SK-N-SH treated with all-trans-retinoic acid at 6 μM for 48 hours (cell line): Measurements from ENCODE around the gene CDC14B.

Experiments
- ATAC-seq: fragments of 200-7000 bp; cut with Tn5 transposase; 3 replicates; pipeline ENCODE4 v1.9.1; 2020; ENCODE audit warnings: mild to moderate bottlenecking, moderate library complexity
- ARNTL ChIP-seq: fragments of 450-650 bp; formaldehyde crosslinking; IDR thresholded peaks from 2 replicates; pipeline ENCODE4 v1.5.0; 2020; ENCODE audit warnings: low read depth, mild to moderate bottlenecking, moderate library complexity, borderline replicate concordance
- BACH2 ChIP-seq: fragments of 250-450 bp; sonication (Bioruptor Pico); IDR thresholded peaks from 2 replicates; pipeline ENCODE4 v1.9.0; 2021; ENCODE audit warnings: mild to moderate bottlenecking, borderline replicate concordance
- CSRNP3 ChIP-seq: fragments of 250-450 bp; sonication (Bioruptor Pico); IDR thresholded peaks from 2 replicates; pipeline ENCODE4 v1.5.1; 2021; ENCODE audit warnings: mild to moderate bottlenecking, moderate library complexity
- ESRRG ChIP-seq: fragments of 250-450 bp; sonication (Bioruptor Pico); IDR thresholded peaks from 2 replicates; pipeline ENCODE4 v1.6.1; 2021; ENCODE audit warnings: mild to moderate bottlenecking
- GLIS3 ChIP-seq: fragments of 250-450 bp; sonication (Bioruptor Pico); IDR thresholded peaks from 2 replicates; pipeline ENCODE4 v1.5.0; 2020; ENCODE audit warnings: mild to moderate bottlenecking, moderate library complexity
- ISL1 ChIP-seq: fragments of 250-450 bp; sonication (Bioruptor Pico); IDR thresholded peaks from 2 replicates; pipeline ENCODE4 v2.1.2; 2022; ENCODE audit warnings: mild to moderate bottlenecking, moderate library complexity
- OSR1 ChIP-seq: fragments of 250-450 bp; sonication (Bioruptor Pico); IDR thresholded peaks from 2 replicates; pipeline ENCODE4 v1.8.0; 2022; ENCODE audit warnings: moderate library complexity, mild to moderate bottlenecking, inconsistent platforms
- PPARA ChIP-seq: fragments of 250-450 bp; sonication (Bioruptor Pico); IDR thresholded peaks from 2 replicates; pipeline ENCODE4 v1.5.0; 2020; ENCODE audit warnings: mild to moderate bottlenecking, borderline replicate concordance
- RARB ChIP-seq: fragments of 250-450 bp; sonication (Bioruptor Pico); IDR thresholded peaks from 2 replicates; pipeline ENCODE4 v1.8.0; 2021; ENCODE audit warnings: mild to moderate bottlenecking, moderate library complexity
- SNAI2 ChIP-seq: fragments of 250-450 bp; sonication (Bioruptor Pico); IDR thresholded peaks from 2 replicates; pipeline ENCODE4 v1.5.0; 2020; ENCODE audit warnings: mild to moderate bottlenecking, moderate library complexity
- TCF4 ChIP-seq: fragments of 250-450 bp; sonication (Bioruptor Pico); IDR thresholded peaks from 2 replicates; pipeline ENCODE4 v1.8.0; 2021; ENCODE audit warnings: mild to moderate bottlenecking, moderate library complexity, borderline replicate concordance
- TOX ChIP-seq: fragments of 250-450 bp; sonication (Bioruptor Pico); IDR thresholded peaks from 2 replicates; pipeline ENCODE4 v1.8.0; 2021; ENCODE audit warnings: mild to moderate bottlenecking, moderate library complexity, borderline replicate concordance
- TSHZ2 ChIP-seq: fragments of 250-450 bp; sonication (Bioruptor Pico); IDR thresholded peaks from 2 replicates; pipeline ENCODE4 v1.5.0; 2020; ENCODE audit warnings: mild to moderate bottlenecking, moderate library complexity
- ZC3H10 ChIP-seq: fragments of 250-450 bp; sonication (Bioruptor Pico); IDR thresholded peaks from 2 replicates; pipeline ENCODE4 v1.5.1; 2021; ENCODE audit warnings: mild to moderate bottlenecking, moderate library complexity
- ZFP3 ChIP-seq: fragments of 250-450 bp; sonication (Bioruptor Pico); IDR thresholded peaks from 2 replicates; pipeline ENCODE4 v1.5.0; 2020; ENCODE audit warnings: mild to moderate bottlenecking, moderate library complexity
- ZNF565 ChIP-seq: fragments of 450-650 bp; formaldehyde crosslinking; conservative IDR thresholded peaks from 2 replicates; pipeline ENCODE4 v1.5.0; 2020; ENCODE audit warnings: low read depth, mild to moderate bottlenecking, moderate library complexity
- ZNF70 ChIP-seq: fragments of 450-650 bp; formaldehyde crosslinking; IDR thresholded peaks from 2 replicates; pipeline ENCODE4 v1.5.0; 2020; ENCODE audit warnings: mild to moderate bottlenecking, moderate library complexity
- ZNF8 ChIP-seq: fragments of 450-650 bp; formaldehyde crosslinking; IDR thresholded peaks from 2 replicates; pipeline ENCODE4 v1.5.0; 2020; ENCODE audit warnings: mild to moderate bottlenecking, moderate library complexity
- TF ChIP-seq, protein P1 (sequence below): fragments of 250-450 bp; sonication (Bioruptor Pico); IDR thresholded peaks from 2 replicates; pipeline ENCODE4 v1.8.0; 2021; ENCODE audit warnings: low read depth, mild to moderate bottlenecking, moderate library complexity, borderline replicate concordance
- TF ChIP-seq, protein P2 (sequence below): fragments of 250-450 bp; sonication (Bioruptor Pico); IDR thresholded peaks from 2 replicates; pipeline ENCODE4 v1.8.0; 2020; ENCODE audit warnings: mild to moderate bottlenecking, moderate library complexity, borderline replicate concordance

Gene CDC14B

DNA sequence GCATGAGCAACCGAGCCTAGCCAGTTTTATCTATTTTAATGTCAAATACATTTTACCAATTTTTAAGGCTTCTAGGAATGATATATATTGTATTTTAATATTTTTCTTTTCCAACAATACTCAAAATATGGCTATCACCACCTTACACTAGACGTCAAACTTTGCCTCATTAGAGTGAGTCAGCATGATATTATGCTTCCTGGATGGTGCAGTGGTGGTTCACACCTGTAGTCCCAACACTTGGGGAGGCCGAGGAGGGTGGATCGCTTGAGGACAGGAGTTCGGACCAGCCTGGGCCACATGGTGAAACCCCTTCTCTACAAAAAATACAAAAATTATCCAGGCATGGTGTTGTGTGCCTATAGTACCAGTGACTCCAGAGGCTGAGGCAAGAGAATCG is 7.3 kb upstream of the CDC14B start (continued):
- TF ChIP-seq, protein P1, sequence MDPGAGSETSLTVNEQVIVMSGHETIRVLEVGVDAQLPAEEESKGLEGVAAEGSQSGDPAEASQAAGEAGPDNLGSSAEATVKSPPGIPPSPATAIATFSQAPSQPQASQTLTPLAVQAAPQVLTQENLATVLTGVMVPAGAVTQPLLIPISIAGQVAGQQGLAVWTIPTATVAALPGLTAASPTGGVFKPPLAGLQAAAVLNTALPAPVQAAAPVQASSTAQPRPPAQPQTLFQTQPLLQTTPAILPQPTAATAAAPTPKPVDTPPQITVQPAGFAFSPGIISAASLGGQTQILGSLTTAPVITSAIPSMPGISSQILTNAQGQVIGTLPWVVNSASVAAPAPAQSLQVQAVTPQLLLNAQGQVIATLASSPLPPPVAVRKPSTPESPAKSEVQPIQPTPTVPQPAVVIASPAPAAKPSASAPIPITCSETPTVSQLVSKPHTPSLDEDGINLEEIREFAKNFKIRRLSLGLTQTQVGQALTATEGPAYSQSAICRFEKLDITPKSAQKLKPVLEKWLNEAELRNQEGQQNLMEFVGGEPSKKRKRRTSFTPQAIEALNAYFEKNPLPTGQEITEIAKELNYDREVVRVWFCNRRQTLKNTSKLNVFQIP (CRISPR knock-in tag): no peak
- no peak for TF ChIP-seq ZNF565
- TF ChIP-seq SNAI2 (CRISPR knock-in tag): no peak
- no peak for TF ChIP-seq ZNF70 (CRISPR knock-in tag)

GRCh38 chr9:96621618-96622017 is 2.0 kb upstream of the CDC14B start:
- no peak for ATAC-seq
- TF ChIP-seq GLIS3 (CRISPR knock-in tag): no peak

DNA sequence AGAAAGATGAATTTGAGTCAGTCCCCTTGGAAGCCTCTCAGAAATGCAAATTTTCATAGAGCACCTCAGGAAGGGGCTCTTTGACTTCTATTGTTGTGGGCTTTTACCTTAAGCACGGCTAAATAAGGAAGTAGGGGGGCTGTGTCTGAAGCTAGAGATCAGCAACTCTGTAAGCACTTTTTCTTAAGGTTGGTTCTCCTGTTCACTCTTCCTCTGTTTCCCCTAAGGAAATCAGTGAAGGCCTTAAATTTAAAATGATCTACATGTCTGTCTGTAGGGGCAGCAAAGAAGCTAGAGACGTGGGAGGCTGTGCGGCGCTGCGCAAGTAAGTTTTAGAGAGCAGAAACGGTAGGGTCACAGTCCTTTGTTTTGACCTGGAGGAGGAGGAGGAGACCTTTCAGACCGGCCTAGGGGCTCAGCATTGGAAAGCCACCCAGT is 1.2 kb upstream of the CDC14B start:
- ATAC-seq: no peak
- TF ChIP-seq RARB (CRISPR knock-in tag): no peak
- no peak for TF ChIP-seq ZFP3 (CRISPR knock-in tag)
- TF ChIP-seq, protein P2, sequence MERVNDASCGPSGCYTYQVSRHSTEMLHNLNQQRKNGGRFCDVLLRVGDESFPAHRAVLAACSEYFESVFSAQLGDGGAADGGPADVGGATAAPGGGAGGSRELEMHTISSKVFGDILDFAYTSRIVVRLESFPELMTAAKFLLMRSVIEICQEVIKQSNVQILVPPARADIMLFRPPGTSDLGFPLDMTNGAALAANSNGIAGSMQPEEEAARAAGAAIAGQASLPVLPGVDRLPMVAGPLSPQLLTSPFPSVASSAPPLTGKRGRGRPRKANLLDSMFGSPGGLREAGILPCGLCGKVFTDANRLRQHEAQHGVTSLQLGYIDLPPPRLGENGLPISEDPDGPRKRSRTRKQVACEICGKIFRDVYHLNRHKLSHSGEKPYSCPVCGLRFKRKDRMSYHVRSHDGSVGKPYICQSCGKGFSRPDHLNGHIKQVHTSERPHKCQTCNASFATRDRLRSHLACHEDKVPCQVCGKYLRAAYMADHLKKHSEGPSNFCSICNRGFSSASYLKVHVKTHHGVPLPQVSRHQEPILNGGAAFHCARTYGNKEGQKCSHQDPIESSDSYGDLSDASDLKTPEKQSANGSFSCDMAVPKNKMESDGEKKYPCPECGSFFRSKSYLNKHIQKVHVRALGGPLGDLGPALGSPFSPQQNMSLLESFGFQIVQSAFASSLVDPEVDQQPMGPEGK (CRISPR knock-in tag): no peak
- TF ChIP-seq OSR1: no peak
- TF ChIP-seq ISL1 (CRISPR knock-in tag): no peak
- no peak for TF ChIP-seq ZNF565
- TF ChIP-seq, protein P1 (CRISPR knock-in tag): no peak
- TF ChIP-seq SNAI2 (CRISPR knock-in tag): no peak
- TF ChIP-seq PPARA: no peak
- TF ChIP-seq ZNF70 (CRISPR knock-in tag): no peak
- no peak for TF ChIP-seq TSHZ2 (CRISPR knock-in tag)
- TF ChIP-seq ZNF8 (CRISPR knock-in tag): no peak
- no peak for TF ChIP-seq GLIS3 (CRISPR knock-in tag)
- no peak for TF ChIP-seq ZC3H10
- TF ChIP-seq ARNTL (CRISPR knock-in tag): no peak
- TF ChIP-seq CSRNP3 (CRISPR knock-in tag): no peak
- no peak for TF ChIP-seq ESRRG
- no peak for TF ChIP-seq TOX (CRISPR knock-in tag)

GRCh38 chr9:96620181-96620514 is 505 bp upstream of the CDC14B start:
- no peak for ATAC-seq
- no peak for TF ChIP-seq TCF4
- no peak for TF ChIP-seq RARB (CRISPR knock-in tag)
- TF ChIP-seq TOX (CRISPR knock-in tag): no peak
- TF ChIP-seq, protein P1 (CRISPR knock-in tag): no peak
- no peak for TF ChIP-seq ESRRG
- TF ChIP-seq BACH2 (CRISPR knock-in tag): no peak
- no peak for TF ChIP-seq SNAI2 (CRISPR knock-in tag)
- no peak for TF ChIP-seq ZFP3 (CRISPR knock-in tag)
- no peak for TF ChIP-seq ISL1 (CRISPR knock-in tag)
- TF ChIP-seq ZNF8 (CRISPR knock-in tag): no peak
